KMS-11 (cell line): ENCODE data around the gene SMG7.
A peak's percentile ranks its signal among the peaks of the same experiment; 100 is the strongest.

Experiments used
- H2AFZ ChIP-seq: fragments of 200-600 bp; sonication (generic); 2 replicates; pipeline ENCODE4 v1.6.1; 2016; ENCODE audit warnings: antibody characterized with exemption, mixed run types, low read depth
- H3K27ac ChIP-seq: fragments of 200-600 bp; sonication (generic); 2 replicates; pipeline ENCODE4 v1.6.1; 2016; ENCODE audit warnings: mild to moderate bottlenecking, mixed run types
- H3K27me3 ChIP-seq: fragments of 200-600 bp; sonication (generic); 2 replicates; pipeline ENCODE4 v1.6.1; 2017; ENCODE audit warnings: mild to moderate bottlenecking, low read depth, mixed run types, moderate library complexity; ENCODE audit not compliant: insufficient read depth
- H3K36me3 ChIP-seq: fragments of 200-600 bp; sonication (generic); 2 replicates; pipeline ENCODE4 v1.6.1; 2017; ENCODE audit warnings: mild to moderate bottlenecking, mixed run types; ENCODE audit not compliant: insufficient read depth
- H3K4me1 ChIP-seq: fragments of 200-600 bp; sonication (generic); 2 replicates; pipeline ENCODE4 v1.6.1; 2016; ENCODE audit warnings: mild to moderate bottlenecking, low read depth, mixed run types; ENCODE audit not compliant: poor library complexity, severe bottlenecking
- H3K4me2 ChIP-seq: fragments of 200-600 bp; sonication (generic); 2 replicates; pipeline ENCODE4 v1.7.0; 2016; ENCODE audit warnings: mild to moderate bottlenecking, mixed run types
- H3K4me3 ChIP-seq: fragments of 200-600 bp; sonication (generic); IDR thresholded peaks from 2 replicates; pipeline ENCODE4 v1.6.1; 2017; ENCODE audit warnings: low read depth, low read length, mixed read lengths; ENCODE audit not compliant: insufficient read depth
- H3K79me2 ChIP-seq: fragments of 200-600 bp; sonication (generic); 2 replicates; pipeline ENCODE4 v1.6.1; 2016; ENCODE audit warnings: low read depth, mixed run types; ENCODE audit not compliant: insufficient read depth
- H3K9ac ChIP-seq: fragments of 200-600 bp; sonication (generic); 2 replicates; pipeline ENCODE4 v1.6.1; 2016; ENCODE audit warnings: mild to moderate bottlenecking, mixed run types
- H4K20me1 ChIP-seq: fragments of 200-600 bp; sonication (generic); 2 replicates; pipeline ENCODE4 v1.6.1; 2016; ENCODE audit warnings: mild to moderate bottlenecking, mixed run types; ENCODE audit not compliant: insufficient read depth
- TF ChIP-seq, protein P1 (sequence below): fragments of 200-600 bp; sonication (generic); conservative IDR thresholded peaks from 2 replicates; pipeline ENCODE4 v1.6.1; 2017; ENCODE audit warnings: low read depth, mild to moderate bottlenecking, antibody characterized with exemption, low read length, moderate library complexity, mixed read lengths

Gene SMG7

DNA sequence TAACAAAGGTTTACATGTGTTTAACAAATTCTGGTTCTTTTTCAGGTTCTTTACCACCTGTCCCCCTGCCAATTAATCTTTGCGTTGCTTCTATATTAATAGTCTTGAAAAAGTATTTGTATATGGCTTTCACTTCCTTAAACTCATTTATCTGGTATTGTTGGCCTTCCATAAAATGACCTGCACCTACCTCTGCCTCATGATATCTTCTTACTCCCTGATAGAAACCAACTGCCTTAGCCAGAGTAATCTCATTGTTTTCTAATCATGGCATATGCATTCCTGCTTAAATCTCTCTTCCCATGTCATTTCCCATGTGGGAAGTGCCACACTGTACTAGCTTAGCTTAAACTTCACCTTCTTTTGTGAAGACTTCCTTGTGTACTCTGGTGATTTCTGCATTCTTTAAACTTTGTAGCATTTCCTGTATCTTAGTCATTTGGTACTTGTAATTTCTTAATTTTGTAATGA lies 8.7 kb downstream of the SMG7 start:
- H2AFZ ChIP-seq, result no peak overlapping the region
- H3K4me1 ChIP-seq, result peaks cover 74% of the 10 kb centered on the region
- H4K20me1 ChIP-seq, result peaks cover 53% of the 10 kb centered on the region
- TF ChIP-seq, protein P1, sequence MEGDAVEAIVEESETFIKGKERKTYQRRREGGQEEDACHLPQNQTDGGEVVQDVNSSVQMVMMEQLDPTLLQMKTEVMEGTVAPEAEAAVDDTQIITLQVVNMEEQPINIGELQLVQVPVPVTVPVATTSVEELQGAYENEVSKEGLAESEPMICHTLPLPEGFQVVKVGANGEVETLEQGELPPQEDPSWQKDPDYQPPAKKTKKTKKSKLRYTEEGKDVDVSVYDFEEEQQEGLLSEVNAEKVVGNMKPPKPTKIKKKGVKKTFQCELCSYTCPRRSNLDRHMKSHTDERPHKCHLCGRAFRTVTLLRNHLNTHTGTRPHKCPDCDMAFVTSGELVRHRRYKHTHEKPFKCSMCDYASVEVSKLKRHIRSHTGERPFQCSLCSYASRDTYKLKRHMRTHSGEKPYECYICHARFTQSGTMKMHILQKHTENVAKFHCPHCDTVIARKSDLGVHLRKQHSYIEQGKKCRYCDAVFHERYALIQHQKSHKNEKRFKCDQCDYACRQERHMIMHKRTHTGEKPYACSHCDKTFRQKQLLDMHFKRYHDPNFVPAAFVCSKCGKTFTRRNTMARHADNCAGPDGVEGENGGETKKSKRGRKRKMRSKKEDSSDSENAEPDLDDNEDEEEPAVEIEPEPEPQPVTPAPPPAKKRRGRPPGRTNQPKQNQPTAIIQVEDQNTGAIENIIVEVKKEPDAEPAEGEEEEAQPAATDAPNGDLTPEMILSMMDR, result no peak
- H3K27ac ChIP-seq, result no peak overlapping the region
- peak overlapping the region; percentile 84 for H3K4me2 ChIP-seq
- H3K79me2 ChIP-seq, result peaks cover 99% of the 10 kb centered on the region
- no peak overlapping the region for H3K9ac ChIP-seq
- H3K4me3 ChIP-seq, result no peak overlapping the region
- no peaks in the 10 kb centered on the region for H3K27me3 ChIP-seq
- H3K36me3 ChIP-seq, result no peaks in the 10 kb centered on the region

DNA sequence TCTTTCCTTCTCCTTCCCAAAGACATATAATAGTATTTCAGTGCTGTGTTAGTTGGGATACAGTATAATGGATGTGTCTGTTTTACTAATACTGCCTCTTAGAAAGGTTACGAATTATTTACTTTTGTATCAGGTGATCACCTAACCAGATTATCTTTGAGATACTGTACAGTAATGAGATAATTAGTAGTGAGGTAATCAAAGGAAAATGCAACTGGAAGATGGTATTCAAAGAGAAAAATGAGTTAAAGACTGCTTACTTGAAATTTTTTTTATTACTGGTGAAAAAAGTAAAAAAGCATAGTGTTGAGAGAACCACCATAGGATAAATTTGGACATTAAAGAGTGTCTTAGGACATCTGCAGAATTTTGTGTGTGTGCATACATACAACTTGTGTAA lies 10.9 kb downstream of the SMG7 start:
- no peaks in the 10 kb centered on the region for H3K27me3 ChIP-seq
- no peak overlapping the region for H2AFZ ChIP-seq
- H3K27ac ChIP-seq, result no peak overlapping the region
- H3K4me2 ChIP-seq, result no peak overlapping the region
- peaks cover 63% of the 10 kb centered on the region for H4K20me1 ChIP-seq
- H3K36me3 ChIP-seq, result no peaks in the 10 kb centered on the region
- H3K4me1 ChIP-seq, result peaks cover 62% of the 10 kb centered on the region
- TF ChIP-seq, protein P1, result no peak
- H3K9ac ChIP-seq, result no peak overlapping the region
- no peak overlapping the region for H3K4me3 ChIP-seq
- peaks cover 99% of the 10 kb centered on the region for H3K79me2 ChIP-seq

DNA sequence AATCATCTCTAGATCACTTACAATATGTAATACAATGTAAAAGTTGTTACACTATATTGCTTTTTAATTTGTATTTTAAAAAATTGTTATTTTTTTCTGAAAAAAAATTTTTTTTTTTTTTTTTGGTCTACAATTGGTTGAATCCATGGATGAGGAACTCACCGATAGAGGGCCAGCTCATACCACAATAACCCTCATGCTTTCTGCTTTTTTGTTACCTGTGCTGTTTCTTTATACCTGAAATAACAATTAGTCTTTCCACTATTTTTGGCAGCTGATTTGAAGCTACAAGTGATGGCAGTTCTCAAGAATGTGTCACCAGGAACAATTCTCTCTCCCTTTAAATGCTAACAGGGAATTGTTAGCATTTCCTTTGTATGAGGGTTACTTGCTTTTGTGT lies 12.0 kb downstream of the SMG7 start:
- Histone ChIP-seq H3K4me1 (peaks cover 52% of the 10 kb centered on the region), H3K27ac (no peak overlapping the region), H3K4me3 (no peak overlapping the region), H4K20me1 (peaks cover 68% of the 10 kb centered on the region), H2AFZ (no peak overlapping the region), H3K4me2 (no peak overlapping the region), H3K79me2 (peaks cover 99% of the 10 kb centered on the region), H3K9ac (no peak overlapping the region), H3K27me3 (no peaks in the 10 kb centered on the region), H3K36me3 (no peaks in the 10 kb centered on the region)
- TF ChIP-seq, protein P1, result no peak

DNA sequence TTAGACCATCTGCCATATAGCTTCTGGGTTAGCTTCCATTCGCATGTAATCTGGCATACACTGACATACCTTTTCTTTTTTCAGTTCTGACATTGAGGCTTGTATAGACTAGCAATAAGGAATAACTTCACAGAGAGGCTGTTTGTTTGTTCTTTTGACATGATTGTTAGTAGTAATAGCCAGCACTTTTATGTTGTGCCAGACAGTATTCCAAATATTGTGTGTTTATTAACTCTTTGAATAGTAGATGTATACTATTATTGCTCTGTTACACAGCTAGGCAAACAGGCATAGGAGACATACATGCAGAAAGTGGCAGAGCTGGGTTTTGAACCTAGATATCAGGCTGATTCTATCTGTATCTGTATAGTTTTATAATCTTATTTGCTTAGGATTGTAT lies 12.6 kb downstream of the SMG7 start:
- Histone ChIP-seq H3K4me1 (peaks cover 46% of the 10 kb centered on the region), H3K27me3 (no peaks in the 10 kb centered on the region), H3K9ac (no peak overlapping the region), H3K4me2 (no peak overlapping the region), H2AFZ (no peak overlapping the region), H3K27ac (no peak overlapping the region), H3K4me3 (no peak overlapping the region), H4K20me1 (peaks cover 69% of the 10 kb centered on the region), H3K79me2 (peaks cover 99% of the 10 kb centered on the region), H3K36me3 (no peaks in the 10 kb centered on the region; the same call in 1 of the 2 replicates)
- TF ChIP-seq, protein P1, result no peak
